ENCODE measurements around the gene FCN1. TPM values are rescaled to one million over a fixed set of nuclear protein-coding genes. Genes with fewer than 3 reads are reported as not detected.
A peak's percentile ranks its signal among the peaks of the same experiment; 100 is the strongest.

Gene FCN1
- total RNA-seq, 1 donor from 2014 or later = not detected

DNA sequence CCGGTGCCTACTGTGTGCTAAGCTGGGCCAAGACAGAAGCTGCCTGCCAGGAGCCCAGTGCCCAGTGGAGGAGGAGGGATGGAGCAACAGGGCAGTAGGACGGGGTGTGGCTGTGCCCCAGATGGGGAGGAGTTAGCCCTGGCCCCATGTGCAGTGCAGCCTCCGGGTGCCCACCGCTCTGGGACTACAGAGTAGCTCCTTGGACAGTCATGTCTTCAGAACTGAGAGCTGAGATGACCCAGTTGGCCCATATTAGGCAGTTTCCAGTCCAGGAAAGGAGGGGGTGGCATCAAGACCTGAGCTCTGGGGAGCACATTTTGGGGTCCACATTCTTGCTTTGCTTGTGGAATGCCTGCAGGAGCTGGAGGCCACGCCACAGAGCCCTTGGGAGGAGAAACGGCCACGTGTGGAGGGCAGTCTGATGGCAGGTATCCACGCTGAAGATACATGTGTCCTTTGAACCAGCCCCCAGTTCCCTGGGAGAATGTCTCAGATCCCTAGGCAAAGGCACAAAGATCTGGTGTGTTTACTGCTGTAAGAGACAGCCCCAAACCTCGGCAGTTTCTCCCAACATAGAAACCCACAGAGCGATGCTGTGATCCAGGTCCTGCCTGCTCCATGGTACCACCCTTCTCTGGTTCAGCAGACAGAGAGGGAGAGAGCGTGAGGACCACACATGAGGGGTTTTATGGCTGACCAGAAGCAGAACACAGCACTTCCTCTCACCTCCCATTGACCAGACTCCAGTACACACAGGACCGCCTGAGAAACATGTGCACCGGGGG is 46.8 kb upstream of the FCN1 start:
- Histone ChIP-seq H3K4me3 (no peak overlapping the region), H3K27me3 (no peaks in the 10 kb centered on the region), H3K36me3 (no peaks in the 10 kb centered on the region), H3K4me1 (no peaks in the 10 kb centered on the region), H3K27ac (no peak overlapping the region), H3K9me3 (no peaks in the 10 kb centered on the region)
- peak in 1 of 2 donors; percentile 16 for DNase-seq (ENCODE audit: low spot score in 2 of 2)
- TF ChIP-seq, protein P1, sequence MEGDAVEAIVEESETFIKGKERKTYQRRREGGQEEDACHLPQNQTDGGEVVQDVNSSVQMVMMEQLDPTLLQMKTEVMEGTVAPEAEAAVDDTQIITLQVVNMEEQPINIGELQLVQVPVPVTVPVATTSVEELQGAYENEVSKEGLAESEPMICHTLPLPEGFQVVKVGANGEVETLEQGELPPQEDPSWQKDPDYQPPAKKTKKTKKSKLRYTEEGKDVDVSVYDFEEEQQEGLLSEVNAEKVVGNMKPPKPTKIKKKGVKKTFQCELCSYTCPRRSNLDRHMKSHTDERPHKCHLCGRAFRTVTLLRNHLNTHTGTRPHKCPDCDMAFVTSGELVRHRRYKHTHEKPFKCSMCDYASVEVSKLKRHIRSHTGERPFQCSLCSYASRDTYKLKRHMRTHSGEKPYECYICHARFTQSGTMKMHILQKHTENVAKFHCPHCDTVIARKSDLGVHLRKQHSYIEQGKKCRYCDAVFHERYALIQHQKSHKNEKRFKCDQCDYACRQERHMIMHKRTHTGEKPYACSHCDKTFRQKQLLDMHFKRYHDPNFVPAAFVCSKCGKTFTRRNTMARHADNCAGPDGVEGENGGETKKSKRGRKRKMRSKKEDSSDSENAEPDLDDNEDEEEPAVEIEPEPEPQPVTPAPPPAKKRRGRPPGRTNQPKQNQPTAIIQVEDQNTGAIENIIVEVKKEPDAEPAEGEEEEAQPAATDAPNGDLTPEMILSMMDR (IDR thresholded peaks at IDR 0.05) = no peak
- intact Hi-C loops (cut with DNase I) = no loop called here

DNA sequence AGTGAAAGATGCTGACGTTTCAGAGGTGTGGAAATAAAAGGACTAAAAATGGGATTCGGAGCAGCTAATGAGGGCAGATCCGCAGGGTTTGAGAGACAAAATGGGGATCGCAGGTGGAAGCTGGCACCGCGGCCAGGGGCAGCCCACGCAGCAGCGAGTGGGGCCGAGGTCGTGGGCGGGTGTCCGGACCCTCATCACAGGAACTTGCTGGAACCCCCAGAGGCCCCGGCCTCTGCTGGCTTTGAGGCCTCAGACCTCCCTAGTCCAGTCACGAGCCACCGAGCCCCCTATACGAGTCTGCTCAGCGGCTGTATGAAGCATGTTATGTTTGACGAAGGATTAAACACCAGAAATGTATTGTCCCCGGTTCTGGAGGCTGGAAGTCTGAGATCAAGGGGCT is 45.8 kb upstream of the FCN1 start:
- no peaks in the 10 kb centered on the region for H3K27me3 ChIP-seq
- no peaks in the 10 kb centered on the region for H3K4me1 ChIP-seq
- H3K9me3 ChIP-seq = no peaks in the 10 kb centered on the region
- DNase-seq (ENCODE audit: low spot score in 2 of 2) = peak in 1 of 2 donors; percentile 56
- no peak overlapping the region for H3K27ac ChIP-seq
- TF ChIP-seq, protein P1 (IDR thresholded peaks at IDR 0.05) = no peak
- intact Hi-C loops (cut with DNase I) = no loop called here
- no peak overlapping the region for H3K4me3 ChIP-seq
- no peaks in the 10 kb centered on the region for H3K36me3 ChIP-seq

DNA sequence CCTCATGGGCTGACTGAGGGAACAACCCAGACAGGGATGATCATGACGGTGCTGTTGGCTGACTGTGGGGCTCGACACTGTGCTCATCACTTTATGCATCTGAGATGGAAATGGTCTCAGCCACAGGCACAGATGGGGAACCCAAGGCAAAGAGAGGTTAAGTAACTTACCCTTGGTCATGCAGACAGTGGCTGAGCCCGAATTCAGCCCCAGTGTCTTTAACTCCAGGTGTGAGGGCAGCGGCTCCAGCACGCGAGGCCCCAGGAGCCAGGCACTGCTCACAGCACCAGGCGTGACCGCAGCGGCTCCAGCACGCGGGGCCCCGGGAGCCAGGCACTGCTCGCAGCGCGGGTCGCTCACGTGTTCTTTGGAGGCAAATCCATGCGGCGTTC is 45.3 kb upstream of the FCN1 start:
- H3K27me3 ChIP-seq = no peaks in the 10 kb centered on the region
- intact Hi-C loops (cut with DNase I) = no loop called here

DNA sequence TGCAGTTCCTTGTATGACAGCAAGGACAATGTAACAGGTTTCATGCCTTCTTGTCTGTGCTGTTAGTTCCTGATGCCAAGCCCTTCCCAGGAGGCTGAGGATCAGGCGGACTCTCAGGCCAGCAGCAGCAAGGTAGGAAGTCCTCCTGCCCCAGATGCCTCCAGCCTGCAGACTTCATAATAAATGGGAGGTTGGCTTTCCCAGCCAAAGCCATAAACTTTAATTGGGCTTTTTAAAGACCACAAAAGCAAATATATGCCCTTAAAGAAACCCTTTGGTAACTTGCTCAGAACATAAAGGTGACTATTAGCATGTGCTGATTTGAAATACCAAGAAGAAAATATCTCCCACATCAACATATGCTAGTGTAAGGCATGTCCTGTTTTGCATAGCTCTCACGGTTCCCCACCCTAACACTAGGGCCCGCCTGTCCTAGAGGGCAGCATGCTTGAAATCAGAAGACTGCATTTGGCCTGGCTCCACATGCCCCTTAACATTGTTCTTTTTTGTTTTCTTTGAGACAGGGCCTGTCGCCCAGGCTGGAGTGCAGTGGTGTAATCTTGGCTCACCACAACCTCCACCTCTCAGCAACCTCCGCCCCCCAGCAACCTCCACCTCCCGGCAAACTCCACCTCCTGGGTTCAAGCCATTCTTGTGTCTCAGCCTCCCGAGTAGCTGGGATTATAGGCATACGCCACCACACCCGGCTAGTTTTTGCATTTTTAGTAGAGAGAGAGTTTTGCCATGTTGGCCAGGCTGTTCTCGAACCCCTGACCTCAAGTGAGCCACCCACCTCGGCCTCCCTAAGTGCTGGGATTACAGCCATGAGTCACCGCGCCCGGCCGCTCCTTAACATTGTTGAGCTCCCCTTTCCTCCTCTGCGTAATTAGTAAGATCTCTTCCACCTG is 44.6 kb upstream of the FCN1 start:
- Histone ChIP-seq H3K27me3 (no peaks in the 10 kb centered on the region), H3K36me3 (no peaks in the 10 kb centered on the region), H3K9me3 (no peaks in the 10 kb centered on the region), H3K4me1 (no peaks in the 10 kb centered on the region), H3K4me3 (no peak overlapping the region), H3K27ac (no peak overlapping the region)
- intact Hi-C loops (cut with DNase I) = no loop called here
- DNase-seq (ENCODE audit: low spot score in 2 of 2) = peak in 1 of 2 donors; percentile 51
- TF ChIP-seq, protein P1 (IDR thresholded peaks at IDR 0.05) = no peak

More for the DNA sequence above, 45.3 kb upstream of the FCN1 start:
- H3K27ac ChIP-seq = no peak overlapping the region
- H3K4me1 ChIP-seq = no peaks in the 10 kb centered on the region
- no peak overlapping the region for H3K4me3 ChIP-seq
- no peaks in the 10 kb centered on the region for H3K36me3 ChIP-seq
- DNase-seq (ENCODE audit: low spot score in 2 of 2) = peak in 1 of 2 donors; percentile 39
- no peaks in the 10 kb centered on the region for H3K9me3 ChIP-seq
- TF ChIP-seq, protein P1 (IDR thresholded peaks at IDR 0.05) = no peak

DNA sequence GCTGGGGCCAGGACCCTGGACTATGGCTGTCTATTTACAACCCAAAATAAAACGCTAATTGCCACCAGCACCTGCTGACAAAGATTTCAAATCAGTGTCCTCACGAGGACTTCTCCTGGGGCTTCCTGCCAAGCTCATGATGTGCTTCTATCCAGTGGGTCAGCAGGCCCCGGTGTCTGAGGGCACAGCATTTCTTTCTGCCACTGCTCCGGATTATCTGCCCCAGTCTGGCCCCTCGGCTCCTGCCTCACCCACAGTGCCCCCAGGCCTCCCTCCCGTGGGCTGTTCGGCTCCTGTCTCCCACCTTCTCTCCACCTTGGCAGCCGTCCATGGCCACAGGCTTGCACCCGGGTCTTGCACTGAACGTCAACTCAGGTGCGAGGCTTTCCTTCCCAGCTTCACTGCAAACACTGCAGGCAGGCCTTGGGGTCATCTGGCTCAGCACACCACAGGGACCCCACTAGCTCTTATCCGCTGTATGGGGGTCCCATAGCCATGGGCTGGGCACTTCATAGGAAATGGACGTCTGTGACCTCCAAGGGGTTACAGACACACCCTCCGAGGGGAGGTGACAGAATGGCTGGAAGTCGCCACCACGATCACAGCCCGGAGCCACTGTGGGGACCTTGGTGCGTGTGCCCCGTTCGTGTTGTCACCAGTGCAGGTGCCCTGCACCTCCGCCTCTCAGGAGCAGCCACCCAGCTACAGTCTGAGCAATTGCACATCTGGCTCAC is 43.8 kb upstream of the FCN1 start:
- H3K27me3 ChIP-seq = no peaks in the 10 kb centered on the region
- no peaks in the 10 kb centered on the region for H3K36me3 ChIP-seq
- no peaks in the 10 kb centered on the region for H3K9me3 ChIP-seq
- TF ChIP-seq, protein P1 (IDR thresholded peaks at IDR 0.05) = no peak
- no peak overlapping the region for H3K4me3 ChIP-seq
- peak in 1 of 2 donors; percentile 48 for DNase-seq (ENCODE audit: low spot score in 2 of 2)
- H3K27ac ChIP-seq = no peak overlapping the region
- no peaks in the 10 kb centered on the region for H3K4me1 ChIP-seq
- intact Hi-C loops (cut with DNase I) = no loop called here

Measured in ascending aorta (tissue), 2 donors.